ENCODE results near the gene TP73.

TP73 gene

DNA sequence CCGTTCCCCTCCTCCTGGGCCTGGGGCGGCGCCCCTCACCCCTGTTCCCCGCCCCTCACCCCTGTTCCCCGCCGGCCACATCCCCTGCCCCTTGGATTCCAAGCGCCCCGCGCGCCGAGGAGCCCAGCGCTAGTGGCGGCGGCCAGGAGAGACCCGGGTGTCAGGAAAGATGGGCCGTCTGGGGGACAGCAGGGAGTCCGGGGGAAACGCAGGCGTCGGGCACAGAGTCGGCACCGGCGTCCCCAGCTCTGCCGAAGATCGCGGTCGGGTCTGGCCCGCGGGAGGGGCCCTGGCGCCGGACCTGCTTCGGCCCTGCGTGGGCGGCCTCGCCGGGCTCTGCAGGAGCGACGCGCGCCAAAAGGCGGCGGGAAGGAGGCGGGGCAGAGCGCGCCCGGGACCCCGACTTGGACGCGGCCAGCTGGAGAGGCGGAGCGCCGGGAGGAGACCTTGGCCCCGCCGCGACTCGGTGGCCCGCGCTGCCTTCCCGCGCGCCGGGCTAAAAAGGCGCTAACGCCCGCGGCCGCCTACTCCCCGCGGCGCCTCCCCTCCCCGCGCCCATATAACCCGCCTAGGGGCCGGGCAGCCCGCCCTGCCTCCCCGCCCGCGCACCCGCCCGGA lies at the start of gene TP73:
Gene TP73 (plus strand): TSS at position 587 of the 618 bp plus-strand sequence. CDS start 29,850 bp downstream, outside the sequence.
- DNase-seq = peak; percentile 63

DNA sequence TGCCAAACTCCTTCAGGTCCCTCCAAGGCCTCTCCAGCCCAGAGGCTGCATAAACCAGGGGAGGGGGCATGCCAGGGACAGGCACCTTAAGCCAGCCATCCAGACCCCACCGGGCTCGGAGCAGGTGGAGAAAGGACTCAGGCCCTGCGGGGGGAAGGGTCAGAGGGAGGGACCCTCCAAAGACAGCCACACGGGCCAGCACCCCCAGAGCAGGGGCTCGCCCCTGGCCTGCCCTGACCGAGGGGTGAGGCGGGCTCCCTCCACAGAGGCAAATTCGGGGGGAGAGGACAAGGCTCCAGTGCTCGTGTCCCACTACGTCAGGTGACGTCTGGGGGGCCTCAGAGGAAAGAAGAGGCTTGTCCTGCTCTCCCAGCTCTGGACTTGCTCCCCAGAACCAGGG lies 49.2 kb upstream of the TP73 start:
- no peak for DNase-seq

DNA sequence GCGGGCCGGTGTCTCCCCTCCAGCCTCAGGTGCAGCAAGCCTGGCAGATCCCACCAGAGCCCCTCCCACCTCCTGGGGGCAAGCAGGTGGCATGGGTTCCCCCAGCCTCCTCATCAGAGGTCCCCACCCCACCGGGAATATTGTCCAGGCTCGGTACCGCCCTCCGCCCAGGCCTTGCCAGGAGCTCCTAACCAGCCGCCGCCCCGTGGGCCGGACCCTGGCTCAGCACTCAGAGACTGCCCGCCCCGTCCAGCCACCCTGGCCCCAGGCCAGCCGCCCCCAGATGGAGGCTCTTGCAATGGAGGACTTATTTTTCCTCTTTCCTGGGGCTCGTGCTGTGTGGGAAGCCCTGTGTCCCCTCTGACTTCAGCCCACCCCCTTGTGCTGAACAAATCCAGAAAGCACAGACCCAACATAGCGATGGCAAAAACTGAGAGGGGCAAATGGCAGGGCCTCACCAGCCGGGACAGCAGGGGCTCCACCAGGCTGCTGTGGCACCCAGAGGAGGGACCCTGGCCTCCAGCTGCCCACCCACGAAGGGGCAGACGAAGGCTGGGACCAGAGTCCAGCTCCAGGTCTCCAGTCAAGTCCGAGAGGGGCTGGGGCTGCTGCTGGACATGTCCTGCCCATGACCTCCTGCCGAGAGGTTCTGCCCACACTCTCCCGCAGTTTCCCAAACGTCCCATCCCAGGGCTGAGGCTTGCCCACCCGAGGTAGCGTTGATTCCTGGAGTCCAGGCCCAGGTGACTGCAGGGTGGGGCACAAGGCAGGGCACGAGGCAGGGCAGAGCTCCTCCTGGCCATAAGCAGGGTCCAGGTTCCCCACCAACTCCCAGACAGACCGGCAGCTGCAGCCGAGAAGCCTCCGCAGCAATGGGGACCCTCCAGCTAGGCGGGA lies 48.5 kb upstream of the TP73 start:
- no peak for DNase-seq

DNA sequence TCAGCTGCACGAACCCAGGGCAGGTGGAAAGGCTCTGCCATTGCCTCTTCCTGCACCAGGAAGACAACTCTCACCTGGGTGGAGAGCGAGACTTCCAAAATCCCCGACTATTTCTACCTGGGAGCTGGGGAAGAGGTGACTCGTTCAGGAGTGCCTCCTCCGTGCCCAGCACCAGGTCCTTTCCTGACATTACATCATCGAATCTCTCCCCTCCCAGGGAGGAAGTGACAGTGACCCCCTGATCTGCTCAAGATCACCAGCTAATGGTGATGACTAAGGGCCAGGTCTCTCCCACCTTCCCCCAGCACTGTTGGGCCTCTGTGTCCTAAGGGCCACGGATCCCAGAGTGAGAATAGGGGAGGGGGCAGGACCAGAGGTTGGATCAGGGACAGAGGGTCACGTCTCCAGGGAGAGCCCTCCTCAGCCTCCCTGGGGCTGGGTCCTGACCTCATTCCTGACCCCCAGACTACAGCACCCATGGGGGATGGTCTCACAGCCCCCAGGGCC lies 47.8 kb upstream of the TP73 start:
- DNase-seq = no peak

DNA sequence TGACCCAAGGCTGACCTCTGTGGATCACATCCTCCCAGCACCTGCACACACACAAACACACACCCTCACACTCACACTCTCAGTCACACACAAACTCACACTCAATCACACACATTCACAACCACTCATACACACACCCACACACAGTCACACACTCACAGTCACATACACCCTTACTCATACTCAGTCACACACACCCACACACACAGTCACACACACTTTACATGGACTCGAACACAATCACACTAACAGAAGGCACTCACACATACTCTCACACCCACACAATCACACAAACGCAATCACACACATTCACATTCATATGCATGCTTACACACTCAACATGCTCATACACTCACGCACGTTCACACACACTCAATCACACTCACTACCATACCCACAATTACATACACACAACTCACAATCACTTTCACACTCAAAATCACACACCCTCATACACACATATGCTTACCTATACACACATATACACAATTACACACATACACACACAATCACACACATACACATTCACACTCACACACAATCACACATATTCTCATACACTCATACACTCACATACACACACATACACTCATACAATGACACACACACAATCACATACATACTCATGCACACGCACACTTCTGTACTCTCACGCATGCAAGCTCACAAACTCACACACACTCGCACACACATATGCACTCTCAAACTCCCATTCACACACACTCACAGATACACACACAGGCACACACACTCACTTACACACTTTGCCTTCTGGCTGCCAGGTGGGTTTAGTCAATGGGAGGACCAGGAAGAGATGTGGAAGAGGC lies 47.1 kb upstream of the TP73 start:
- no peak for DNase-seq

DNA sequence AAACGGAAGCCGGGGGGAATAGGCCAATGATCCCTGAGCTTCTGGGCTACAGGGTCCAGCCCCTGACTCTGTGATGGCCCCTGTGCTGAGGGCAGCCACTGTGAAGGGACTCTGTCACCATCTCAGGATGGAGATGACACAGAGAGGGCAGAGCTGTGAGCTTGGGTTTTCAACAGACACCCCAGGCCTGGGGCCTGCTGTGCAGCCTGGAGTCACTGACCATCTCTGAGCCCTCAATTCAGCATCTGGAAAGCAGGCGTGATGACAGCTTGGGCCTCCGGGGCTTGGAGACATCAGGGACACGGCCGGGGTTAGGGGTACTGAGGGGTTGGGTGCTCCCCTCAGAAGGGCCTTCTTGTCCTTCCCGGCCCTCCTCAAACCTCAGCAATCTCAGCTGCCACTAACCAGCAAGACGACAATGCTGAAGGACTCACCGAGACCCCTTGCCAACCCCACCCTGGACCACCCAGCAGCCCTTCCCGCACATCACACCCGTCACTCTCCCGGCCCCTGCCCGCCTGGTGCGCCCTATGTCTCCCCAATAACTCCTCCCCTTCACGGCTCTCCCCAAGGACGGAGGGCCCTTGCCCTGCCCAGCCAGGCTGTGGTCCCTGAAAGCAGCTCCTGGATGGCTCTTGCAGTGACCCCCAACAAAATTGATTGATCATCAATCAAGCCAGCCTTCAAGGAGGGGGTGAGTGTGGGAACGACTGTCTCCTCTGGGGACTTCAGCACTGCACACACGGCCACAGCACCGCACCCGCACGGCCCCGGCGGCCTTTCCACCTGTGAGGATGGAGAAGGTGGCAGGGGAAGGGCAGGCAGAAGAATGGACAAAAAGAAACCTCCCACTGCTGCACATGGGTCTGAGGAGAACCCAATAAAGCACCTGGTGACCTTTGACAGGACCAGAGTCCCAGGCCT lies 45.3 kb upstream of the TP73 start:
- no peak for DNase-seq

DNA sequence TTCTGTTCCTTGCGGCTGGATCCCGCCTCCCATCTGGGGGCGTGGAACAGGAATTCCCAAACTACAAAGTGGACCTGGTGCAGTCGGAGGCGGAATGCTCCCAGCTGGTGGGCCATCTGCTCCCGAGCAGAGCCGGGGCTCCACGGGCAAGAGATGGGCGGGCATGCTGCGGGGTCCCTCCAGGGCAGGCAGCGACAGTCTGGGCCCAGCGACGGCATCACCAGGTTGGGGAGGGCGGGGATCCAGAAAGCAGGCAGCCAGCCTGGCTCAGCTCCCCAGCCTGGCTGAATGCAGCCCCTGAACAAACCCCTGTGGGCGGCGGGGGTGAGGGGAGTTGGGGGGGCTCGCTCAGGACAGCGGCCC lies 44.6 kb upstream of the TP73 start:
- DNase-seq = no peak

DNA sequence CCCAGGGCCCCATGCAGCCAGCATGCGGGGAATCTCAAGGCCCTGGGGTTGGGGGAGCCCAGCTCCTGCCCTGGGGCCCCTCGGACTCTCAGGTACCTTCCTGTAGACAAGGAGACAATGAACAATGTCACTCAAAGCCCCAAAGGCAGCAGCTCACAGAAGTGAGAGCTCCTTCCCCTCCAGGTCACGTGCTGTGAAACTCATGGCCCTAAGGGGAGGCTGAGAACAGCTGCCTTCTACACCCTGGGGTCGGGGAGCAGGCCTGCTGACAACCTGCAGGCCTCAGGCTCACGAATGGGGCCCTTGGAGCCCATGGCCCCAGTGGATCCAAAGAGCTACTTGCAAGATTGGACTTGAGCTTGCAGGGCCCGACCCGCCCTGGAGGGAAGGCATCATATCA lies 44.2 kb upstream of the TP73 start:
- DNase-seq = no peak

DNA sequence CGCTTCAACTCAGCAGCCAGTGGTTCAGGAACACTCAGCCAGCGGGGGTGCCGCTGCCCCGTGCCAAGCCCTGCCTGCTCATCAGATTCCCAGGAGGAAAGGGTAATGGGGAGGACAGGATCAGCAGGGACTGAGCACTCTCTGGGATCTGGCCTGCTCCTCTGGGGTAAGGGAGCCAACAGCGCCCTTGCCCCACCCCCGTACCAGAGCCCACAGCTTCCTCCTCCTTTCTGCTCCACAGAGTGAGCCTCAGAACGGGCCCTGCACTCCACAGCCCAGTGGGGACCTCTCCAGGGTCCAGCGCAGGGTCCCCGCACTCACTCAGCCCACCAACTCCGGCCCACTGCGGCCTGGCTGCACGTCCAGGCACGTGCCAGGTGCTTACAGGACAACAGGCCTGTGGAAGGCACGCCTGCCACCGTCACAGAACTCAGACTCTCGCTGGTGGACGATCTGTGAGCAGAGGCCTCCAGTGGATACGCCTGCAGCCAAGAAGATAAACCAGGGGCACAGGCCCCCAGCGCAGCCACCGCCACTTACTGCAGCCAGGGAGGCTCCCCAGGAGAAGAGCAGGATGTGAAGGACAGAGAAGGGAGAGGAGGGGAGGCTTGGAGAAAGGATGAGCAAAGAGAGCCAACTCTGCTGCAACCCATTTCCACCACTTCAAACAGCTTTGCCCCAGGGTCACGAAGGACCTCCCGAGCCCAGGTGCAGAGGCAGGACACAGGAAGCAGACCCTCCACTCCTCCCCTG lies 43.1 kb upstream of the TP73 start:
- no peak for DNase-seq

DNA sequence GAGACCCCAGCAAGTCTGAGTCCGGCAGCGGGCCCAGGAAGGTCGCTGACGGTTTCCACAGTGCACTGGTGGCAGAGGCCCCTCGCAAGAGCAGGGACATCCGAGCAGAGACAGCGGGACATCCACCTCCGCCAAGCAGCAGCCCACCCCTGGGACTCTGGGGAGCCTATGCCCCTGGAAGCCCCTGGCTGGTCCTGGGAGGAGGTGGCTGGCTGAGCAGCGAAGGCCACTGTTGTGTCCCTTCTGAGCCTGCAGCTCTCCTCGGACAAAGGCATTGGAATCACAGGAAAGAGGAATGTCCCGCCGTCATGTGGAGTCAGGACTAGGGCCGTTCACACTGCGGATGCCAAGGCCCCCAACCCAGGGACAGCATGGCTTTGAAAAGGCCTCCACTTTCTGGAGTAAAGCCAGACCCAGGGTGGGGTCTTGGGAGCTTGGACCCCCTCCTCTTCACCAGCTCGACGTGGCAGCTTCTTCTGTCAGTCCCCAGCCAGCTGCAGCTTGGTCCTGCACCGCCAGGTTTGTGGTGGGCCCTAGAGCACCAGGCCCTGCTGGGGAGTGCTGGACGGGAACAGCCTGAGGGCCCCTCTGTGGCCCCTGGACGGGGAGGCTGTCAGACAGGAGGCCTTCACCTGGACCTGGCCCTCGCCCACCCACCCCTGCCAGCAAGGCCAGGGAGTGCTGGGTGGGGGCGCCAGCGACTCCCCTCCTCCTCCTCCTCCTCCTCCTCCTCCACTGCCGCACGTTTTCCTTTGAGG lies 42.4 kb upstream of the TP73 start:
- no peak for DNase-seq

DNA sequence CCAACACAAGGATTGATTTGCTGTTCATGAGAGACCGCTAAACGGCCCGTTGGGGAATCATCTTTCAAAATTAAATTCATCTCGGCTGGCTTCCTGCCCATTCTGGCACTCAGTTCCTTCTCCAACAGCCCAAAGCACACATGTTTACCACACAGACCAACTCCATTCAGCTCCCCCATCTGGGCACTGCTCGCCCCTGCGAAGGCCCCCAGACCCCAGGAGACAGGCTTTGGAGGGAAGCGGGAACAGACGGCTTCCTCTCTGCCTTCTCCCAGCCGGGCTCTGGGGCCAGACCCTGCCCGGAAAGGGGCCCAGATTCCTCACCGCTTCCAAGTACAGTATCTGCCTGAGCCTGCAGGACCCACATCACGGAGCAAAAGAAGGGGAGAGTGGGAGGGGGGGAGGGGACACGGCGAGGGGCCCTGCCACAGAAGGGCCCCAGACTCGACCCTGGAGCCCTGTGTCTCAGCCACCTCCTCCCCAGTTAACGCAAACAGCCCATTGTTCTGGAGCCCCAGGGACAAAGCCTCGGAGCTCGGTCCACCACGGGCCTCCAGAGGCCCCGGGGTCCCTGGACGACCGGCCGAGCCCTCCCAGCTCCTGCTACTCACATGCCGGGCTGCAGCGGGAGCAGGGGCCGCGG lies 41.7 kb upstream of the TP73 start:
- no peak for DNase-seq

DNA sequence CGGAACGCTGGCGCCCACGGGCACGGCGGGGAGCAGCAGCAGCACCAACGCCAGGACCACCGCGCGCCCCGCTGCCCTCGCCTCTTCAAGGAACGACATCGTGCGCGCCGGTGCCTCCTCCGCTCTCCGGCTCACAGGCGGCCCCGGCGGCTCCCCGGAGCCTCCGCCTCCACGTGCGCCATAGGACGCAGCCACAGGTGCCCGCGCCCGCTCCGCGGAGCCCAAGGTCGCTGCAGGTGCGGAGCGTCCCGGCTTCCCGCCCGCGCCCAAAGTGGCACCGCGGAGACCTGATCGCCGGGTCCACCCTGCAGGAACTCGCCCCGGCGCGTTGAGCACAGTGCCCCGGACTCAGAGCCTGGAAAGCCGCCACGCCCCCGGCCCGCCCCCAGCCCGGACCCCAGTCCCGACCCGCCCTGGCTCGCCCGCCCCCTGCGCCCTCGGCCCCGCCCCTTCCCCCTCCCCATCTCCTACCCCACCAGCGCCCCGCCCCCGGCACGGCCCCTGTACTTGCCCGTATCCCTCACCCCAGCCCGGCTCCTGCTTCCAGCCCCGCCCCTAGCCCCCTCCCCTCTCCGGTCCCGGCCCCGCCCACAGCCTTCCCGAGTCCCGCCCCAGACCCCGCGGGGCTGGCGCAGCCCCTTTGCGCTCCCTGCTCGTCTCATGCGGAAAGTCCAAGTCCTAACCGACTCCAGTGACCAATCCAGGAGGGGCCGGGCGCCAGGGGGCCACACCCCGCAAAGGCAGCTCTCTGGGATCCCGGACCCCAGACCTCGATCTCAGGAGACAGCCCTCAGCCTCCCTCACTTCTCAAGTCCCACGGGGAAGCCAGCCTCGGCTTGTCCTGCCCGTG lies 40.9 kb upstream of the TP73 start, which contains the start of gene MEGF6:
Gene MEGF6 (minus strand): TSS at position 339 of the 850 bp plus-strand sequence. CDS start 240 bp downstream, at position 99.
- peak; percentile 82 for DNase-seq

DNA sequence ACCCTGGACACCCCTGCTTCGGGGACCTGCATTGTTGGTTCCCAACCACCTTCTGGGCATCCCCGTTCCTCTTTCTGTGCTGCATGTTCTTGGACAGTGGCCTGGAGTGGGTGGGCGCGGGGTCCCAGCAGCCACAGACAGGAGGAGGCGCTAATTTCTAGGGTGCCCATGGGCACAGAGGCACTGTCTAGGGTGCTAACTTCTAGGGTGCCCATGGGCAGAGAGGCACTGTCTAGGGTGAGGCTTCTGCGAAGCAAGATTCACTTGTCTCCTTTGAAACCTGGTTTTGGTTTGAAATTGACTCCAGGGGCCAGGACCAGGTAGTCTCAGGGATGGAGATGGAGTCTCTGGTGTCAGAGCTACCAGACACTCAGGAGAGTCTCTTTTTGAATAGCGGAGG lies 40.2 kb upstream of the TP73 start:
- no peak for DNase-seq

DNA sequence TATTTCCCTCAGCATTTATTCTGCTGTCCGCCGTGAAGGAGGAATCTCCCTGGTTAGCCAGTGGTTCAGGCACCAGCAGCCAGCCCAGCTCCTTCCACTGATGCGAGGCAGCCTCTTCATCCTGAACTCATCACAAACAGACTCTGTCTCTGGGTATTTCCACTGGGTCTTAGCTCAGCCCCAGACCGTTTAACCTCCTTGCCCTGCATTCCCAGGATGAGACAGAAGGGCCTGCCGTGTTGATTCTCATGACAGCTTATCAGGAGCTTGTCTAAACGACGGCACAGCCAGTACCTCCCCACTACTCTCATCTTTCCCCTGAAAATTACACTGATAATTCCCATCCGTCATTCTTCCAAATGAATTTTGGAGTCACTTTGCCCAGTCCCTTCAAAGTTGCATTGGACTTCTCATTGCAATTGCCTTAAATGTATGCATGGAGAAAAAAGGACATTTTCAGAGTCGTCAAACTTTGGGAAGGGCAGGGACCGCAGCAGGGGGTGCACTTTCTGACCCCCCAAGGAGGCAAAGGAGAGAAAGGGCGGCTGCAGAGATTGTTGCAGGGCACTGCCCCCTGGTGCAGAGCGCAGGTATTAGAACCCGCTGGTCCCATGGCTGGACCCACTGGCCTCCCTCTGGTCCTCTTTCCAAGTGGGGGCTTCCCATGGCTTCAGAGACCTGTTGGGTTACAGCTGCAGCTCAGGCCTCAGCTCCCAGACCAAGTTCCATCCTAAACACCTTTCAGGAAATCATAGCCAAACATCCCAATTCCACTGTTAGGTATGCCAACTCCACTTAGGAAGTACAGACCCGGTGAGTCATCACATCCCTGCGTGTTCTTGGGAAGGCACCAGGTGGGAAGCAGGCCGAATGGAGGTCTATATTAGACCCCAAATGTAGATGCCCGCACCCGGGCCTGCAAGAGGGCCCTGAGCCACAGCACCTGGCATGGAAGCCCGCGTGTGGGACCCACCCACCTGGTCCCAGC lies 37.3 kb upstream of the TP73 start:
- peak; percentile 36 for DNase-seq

DNA sequence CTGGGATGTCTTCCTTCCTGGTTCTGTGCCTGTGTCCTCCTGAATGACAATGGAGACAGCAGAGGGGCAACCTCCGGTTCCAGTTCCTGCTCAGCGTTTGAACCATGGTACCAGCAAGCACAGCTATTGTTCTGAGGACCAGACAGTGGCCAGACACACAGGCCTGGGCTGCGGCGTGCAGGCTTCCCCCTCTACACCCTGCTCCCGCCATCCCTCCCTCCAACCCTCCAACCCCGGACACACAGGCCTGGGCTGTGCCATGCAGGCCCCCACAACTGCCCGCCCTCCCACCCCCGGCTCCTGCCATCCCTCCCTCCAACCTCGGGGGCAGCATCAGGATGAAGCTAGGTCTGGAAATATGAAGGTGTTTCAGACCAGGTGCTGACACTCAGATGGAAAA lies 35.5 kb upstream of the TP73 start:
- DNase-seq = no peak

DNA sequence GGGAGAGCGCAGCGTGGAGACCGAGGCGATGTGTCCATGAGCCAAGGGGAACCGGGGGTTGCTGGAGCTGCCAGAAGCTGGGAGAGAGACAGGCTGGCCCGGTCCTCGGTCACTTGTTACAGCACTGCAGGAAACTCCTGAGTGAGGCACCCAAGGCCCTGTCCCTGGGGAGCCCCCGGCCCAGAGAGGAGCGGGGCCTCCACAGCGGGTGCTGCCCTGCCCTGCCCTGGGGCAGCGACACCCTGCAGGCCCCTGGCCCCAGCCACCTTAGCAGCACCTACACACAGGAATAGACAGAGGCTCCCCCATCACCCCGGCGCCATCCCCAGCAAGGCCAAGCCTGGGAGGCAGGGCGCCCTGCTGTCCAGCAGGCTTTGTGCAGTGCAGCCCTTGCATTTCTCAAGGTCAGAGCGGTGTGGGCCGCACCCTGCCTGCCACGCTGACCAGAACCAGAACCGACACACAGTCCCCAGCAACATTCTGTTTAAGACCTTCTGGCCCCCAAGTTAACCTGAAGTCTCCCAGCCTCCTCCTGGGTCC lies 34.4 kb upstream of the TP73 start:
- no peak for DNase-seq

DNA sequence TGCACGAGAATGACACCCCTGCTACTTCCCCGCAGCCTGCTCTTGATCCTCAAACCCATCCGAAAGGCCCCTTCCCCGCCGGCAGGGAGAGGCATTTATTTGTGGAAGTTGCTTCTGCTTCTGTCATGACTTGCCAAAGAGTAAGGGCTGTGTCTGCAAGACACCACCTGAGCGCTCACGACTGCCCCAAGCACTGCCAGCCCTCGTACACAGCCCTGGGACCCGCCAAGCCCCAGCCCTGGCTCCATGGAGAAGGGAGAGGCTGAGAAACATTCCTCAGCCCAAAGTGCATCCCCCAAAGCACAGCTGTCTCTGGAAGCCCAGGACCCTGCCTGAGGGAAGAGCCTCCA lies 33.8 kb upstream of the TP73 start:
- DNase-seq = no peak
